H1 (cell line): Measurements from ENCODE around the gene CACUL1. TPM values are rescaled to one million over a fixed set of nuclear protein-coding genes. Genes with fewer than 3 reads are reported as not detected.

ENCODE experiments used
- CTCF ChIA-PET: fragments of 300-600 bp; sonication (Branson Sonifier 250); formaldehyde crosslinking; loops from one replicate; lab custom pipeline; 2021; ENCODE audit not compliant: partially characterized antibody; lab: Charles Lee
- POLR2A ChIA-PET: fragments of 300-600 bp; sonication (Branson Sonifier 250); formaldehyde crosslinking; loops from one replicate; lab custom pipeline; 2021; ENCODE audit warnings: inconsistent platforms; ENCODE audit not compliant: partially characterized antibody; lab: Charles Lee
- DNase-seq, 2 experiments: peaks; one replicate each; pipeline versions ENCODE4 v3.0.0 to v3.0.0-alpha.2; 2010 to 2022; ENCODE audit warnings: low spot score in 2 of 2, low read depth in 1 of 2, mixed read lengths in 1 of 2
- FAIRE-seq: peaks from 2 replicates; lab custom pipeline; 2011; peaks lifted over from hg19 to GRCh38; lab: Jason Lieb, UNC
- H2AFZ ChIP-seq: 2 replicates; pipeline ENCODE4 v1.8.1; 2012; ENCODE audit warnings: low read length, inconsistent platforms
- H2AK5ac ChIP-seq: 2 replicates; pipeline ENCODE4 v1.6.1; 2013; ENCODE audit warnings: low read depth, low read length
- H2BK120ac ChIP-seq: replicated peaks from 2 replicates; pipeline ENCODE3; 2013; ENCODE audit warnings: low read depth, low read length, inconsistent platforms
- H2BK12ac ChIP-seq: 2 replicates; pipeline ENCODE4 v1.6.1; 2013; ENCODE audit warnings: low read depth, low read length
- H2BK15ac ChIP-seq: 2 replicates; pipeline ENCODE4 v1.6.1; 2013; ENCODE audit warnings: low read length
- H2BK20ac ChIP-seq: 2 replicates; pipeline ENCODE4 v1.6.1; 2013; ENCODE audit warnings: low read length
- H2BK5ac ChIP-seq: 2 replicates; pipeline ENCODE4 v1.6.1; 2013; ENCODE audit warnings: low read depth, low read length
- H3K14ac ChIP-seq: 2 replicates; pipeline ENCODE4 v1.6.1; 2013; ENCODE audit warnings: inconsistent platforms; ENCODE audit not compliant: insufficient read length
- H3K18ac ChIP-seq: 2 replicates; pipeline ENCODE4 v1.6.1; 2013; ENCODE audit warnings: low read length; ENCODE audit errors: extremely low read depth
- H3K23ac ChIP-seq: 2 replicates; pipeline ENCODE4 v1.6.1; 2013; ENCODE audit warnings: inconsistent platforms; ENCODE audit not compliant: insufficient read length
- H3K23me2 ChIP-seq: 2 replicates; pipeline ENCODE4 v1.6.1; 2013; ENCODE audit warnings: low read depth, low read length
- H3K27ac ChIP-seq: 2 replicates; pipeline ENCODE4 v1.6.1; 2011; ENCODE audit warnings: low read depth, low read length, inconsistent platforms
- H3K27me3 ChIP-seq, 4 experiments: replicated peaks in 1 of 4; 1 replicate in 1 of 4; 2 replicates in 3 of 4; pipeline versions ENCODE4 v1.6.1 to v1.8.1; 2011 to 2013; ENCODE audit warnings: low read length in 3 of 4, mild to moderate bottlenecking in 3 of 4, inconsistent platforms in 2 of 4, mixed read lengths in 2 of 4, moderate library complexity in 1 of 4; ENCODE audit not compliant: control insufficient read depth in 3 of 4, insufficient read depth in 3 of 4; ENCODE audit errors: extremely low read depth in 1 of 4
- H3K36me3 ChIP-seq, 4 experiments: 2 replicates each; pipeline versions ENCODE4 v1.6.1 to v1.8.1; 2011 to 2013; ENCODE audit warnings: mild to moderate bottlenecking in 4 of 4, low read length in 3 of 4, moderate library complexity in 2 of 4, control low read depth in 1 of 4, inconsistent platforms in 1 of 4; ENCODE audit not compliant: insufficient read depth in 4 of 4, control insufficient read depth in 2 of 4
- H3K4ac ChIP-seq: replicated peaks from 2 replicates; pipeline ENCODE3; 2013; ENCODE audit warnings: low read length, low read depth, mixed read lengths, inconsistent platforms; ENCODE audit not compliant: insufficient read length
- H3K4me1 ChIP-seq, 4 experiments: replicated peaks in 1 of 4; 1 replicate in 1 of 4; 2 replicates in 3 of 4; pipeline versions ENCODE4 v1.6.1 to v1.8.1; 2011 to 2013; ENCODE audit warnings: low read length in 3 of 4, inconsistent platforms in 2 of 4, mixed read lengths in 1 of 4; ENCODE audit not compliant: insufficient read depth in 4 of 4, control insufficient read depth in 3 of 4
- H3K4me2 ChIP-seq, 2 experiments: 2 replicates each; pipeline versions ENCODE4 v1.6.1 to v1.8.1; 2011 to 2013; ENCODE audit warnings: low read depth in 2 of 2, low read length in 2 of 2, control low read depth in 1 of 2, inconsistent platforms in 1 of 2, mild to moderate bottlenecking in 1 of 2; ENCODE audit not compliant: insufficient read depth in 1 of 2
- H3K4me3 ChIP-seq, 4 experiments: fragments of 200-600, 300-600 bp in 1 of 4; sonication (generic), shearing (Covaris generic), sonication (Bioruptor Twin) in 1 of 4; 2 replicates each; pipeline versions ENCODE4 v1.5.1 to v1.8.1; 2011 to 2016; ENCODE audit warnings: low read length in 4 of 4, low read depth in 3 of 4, control low read depth in 2 of 4, inconsistent platforms in 2 of 4, mild to moderate bottlenecking in 2 of 4, mixed read lengths in 1 of 4, moderate library complexity in 1 of 4; ENCODE audit not compliant: insufficient read depth in 2 of 4; ENCODE audit errors: extremely low read depth in 1 of 4
- H3K56ac ChIP-seq: replicated peaks from 2 replicates; pipeline ENCODE3; 2013; ENCODE audit warnings: low read depth, mild to moderate bottlenecking, mixed read lengths, low read length, inconsistent platforms; ENCODE audit not compliant: insufficient read length
- H3K79me1 ChIP-seq: 2 replicates; pipeline ENCODE4 v1.6.1; 2013; ENCODE audit warnings: low read depth, low read length, control low read depth
- H3K79me2 ChIP-seq, 2 experiments: 2 replicates each; pipeline versions ENCODE4 v1.6.1 to v1.8.1; 2012 to 2013; ENCODE audit warnings: low read length in 2 of 2, mild to moderate bottlenecking in 2 of 2, inconsistent platforms in 1 of 2; ENCODE audit not compliant: insufficient read depth in 2 of 2, control insufficient read depth in 1 of 2
- H3K9ac ChIP-seq, 4 experiments: replicated peaks in 1 of 4; 1 replicate in 1 of 4; 2 replicates in 3 of 4; pipeline versions ENCODE4 v1.6.1 to v1.8.1; 2011 to 2013; ENCODE audit warnings: low read depth in 3 of 4, low read length in 3 of 4, control low read depth in 2 of 4, mild to moderate bottlenecking in 2 of 4, moderate library complexity in 2 of 4, inconsistent platforms in 1 of 4; ENCODE audit errors: extremely low read depth in 1 of 4
- H3K9me3 ChIP-seq, 2 experiments: 2 replicates each; pipeline versions ENCODE4 v1.6.1 to v1.8.1; 2012 to 2013; ENCODE audit warnings: mild to moderate bottlenecking in 2 of 2, moderate library complexity in 2 of 2, control low read depth in 1 of 2, inconsistent platforms in 1 of 2, low read depth in 1 of 2, low read length in 1 of 2, mixed read lengths in 1 of 2; ENCODE audit not compliant: insufficient read depth in 2 of 2
- H4K20me1 ChIP-seq, 2 experiments: replicated peaks in 1 of 2; 2 replicates each; pipeline versions ENCODE3 to v1.8.1; 2011 to 2013; ENCODE audit warnings: inconsistent platforms in 2 of 2, low read length in 2 of 2, mild to moderate bottlenecking in 1 of 2; ENCODE audit not compliant: insufficient read depth in 2 of 2, control insufficient read depth in 1 of 2
- H4K5ac ChIP-seq: 2 replicates; pipeline ENCODE4 v1.6.1; 2013; ENCODE audit warnings: low read length, low read depth, mixed read lengths, inconsistent platforms; ENCODE audit not compliant: insufficient read length
- H4K8ac ChIP-seq: 2 replicates; pipeline ENCODE4 v1.8.0; 2013; ENCODE audit warnings: mild to moderate bottlenecking, moderate library complexity, low read length, inconsistent platforms; ENCODE audit not compliant: insufficient read depth; ENCODE audit errors: extremely low read depth
- H4K91ac ChIP-seq: replicated peaks from 2 replicates; pipeline ENCODE3; 2013; ENCODE audit warnings: low read length, mixed read lengths, inconsistent platforms; ENCODE audit not compliant: insufficient read length
- ATF2 ChIP-seq: IDR thresholded peaks from 2 replicates; pipeline ENCODE4 v1.6.1; 2012; ENCODE audit warnings: low read length, inconsistent platforms
- BACH1 ChIP-seq: IDR thresholded peaks from 2 replicates; pipeline ENCODE4 v1.6.1; 2012; ENCODE audit warnings: low read length, improper control_type of control experiment
- E2F6 ChIP-seq: IDR thresholded peaks from 2 replicates; pipeline ENCODE4 v1.6.1; 2012; ENCODE audit warnings: inconsistent platforms
- FOSL1 ChIP-seq: IDR thresholded peaks from 2 replicates; pipeline ENCODE4 v1.6.1; 2011; ENCODE audit warnings: mild to moderate bottlenecking, low read depth, low read length, moderate library complexity; ENCODE audit not compliant: insufficient read depth
- GABPA ChIP-seq: IDR thresholded peaks from 2 replicates; pipeline ENCODE4 v1.6.1; 2011; ENCODE audit warnings: mild to moderate bottlenecking, low read length, moderate library complexity, borderline replicate concordance; ENCODE audit not compliant: insufficient read depth
- MAX ChIP-seq: IDR thresholded peaks from 2 replicates; pipeline ENCODE4 v1.6.1; 2012; ENCODE audit warnings: inconsistent platforms
- POLR2AphosphoS5 ChIP-seq: IDR thresholded peaks from 2 replicates; pipeline ENCODE4 v1.6.1; 2011; ENCODE audit warnings: low read depth, low read length
- RFX5 ChIP-seq: IDR thresholded peaks from 2 replicates; pipeline ENCODE4 v1.6.1; 2011; ENCODE audit warnings: low read depth, low read length, improper control_type of control experiment, borderline replicate concordance
- RXRA ChIP-seq: IDR thresholded peaks from 2 replicates; pipeline ENCODE4 v1.6.1; 2011; ENCODE audit warnings: low read depth, mild to moderate bottlenecking, low read length, moderate library complexity; ENCODE audit not compliant: insufficient read depth
- SIRT6 ChIP-seq: IDR thresholded peaks from one replicate; pipeline ENCODE4 v1.7.1; 2012; ENCODE audit warnings: low read length, inconsistent platforms
- ZNF274 ChIP-seq: IDR thresholded peaks from 2 replicates; pipeline ENCODE4 v1.7.0; 2012; ENCODE audit warnings: low read length, borderline replicate concordance; ENCODE audit errors: extremely low read depth
- WGBS, 2 experiments: shearing (Covaris generic) in 1 of 2; methylation state at CpG; one replicate each; pipeline versions ENCODE4 v1.1.6 to v1.1.7; 2013 to 2015; ENCODE audit warnings: low lambda C conversion rate in 2 of 2, mixed read lengths in 2 of 2, inconsistent platforms in 1 of 2, low coverage in 1 of 2, missing lambda C conversion rate in 1 of 2; ENCODE audit not compliant: insufficient replicate concordance in 2 of 2, insufficient coverage in 1 of 2, insufficient read length in 1 of 2; ENCODE audit errors: extremely low coverage in 1 of 2, missing lambda C conversion rate in 1 of 2; 5-methylcytosine and 5-hydroxymethylcytosine counted together
- polyA plus RNA-seq, 7 experiments: library from polyadenylated mRNA; depleted of rRNA in 3 of 7; stranded (reverse) in 5 of 7; unstranded in 2 of 7; fragments of >200 nt in 5 of 7; fragments of 200-250 nt in 2 of 7; gene quantifications; 1 replicate in 5 of 7; 2 replicates in 1 of 7; 4 replicates in 1 of 7; pipeline versions ENCODE4 v1.2.1 to v1.2.3, GENCODE V29; 2011 to 2013; ENCODE audit warnings: missing spikeins in 2 of 7, mixed read lengths in 2 of 7
- total RNA-seq: library from RNA; stranded (reverse); fragmentation: NEBNext Ultra II Directional; extraction: Animal tissue kit (Norgen Biotek cat#: 25700); gene quantifications from 2 replicates; pipeline ENCODE4 v1.2.1, GENCODE V29; 2021

The CACUL1 gene
- total and polyA plus RNA-seq, 2 of the 8 experiments (the other 6 are each of a cell fraction or from before 2014, with no cell fraction given): 6.5 to 34.2 TPM

GRCh38 chr10:118798231-118798662 lies 43.5 kb upstream of the CACUL1 start:
- H3K27ac ChIP-seq: no peak overlapping the region
- H3K56ac ChIP-seq: no peak overlapping the region
- no peak for DNase-seq
- no peak overlapping the region for H2BK5ac ChIP-seq
- TF ChIP-seq ZNF274: no peak
- no peak for TF ChIP-seq BACH1
- TF ChIP-seq RFX5: no peak
- TF ChIP-seq FOSL1: no peak
- no peak for TF ChIP-seq RXRA
- no peak for TF ChIP-seq SIRT6
- no peak for TF ChIP-seq GABPA
- TF ChIP-seq MAX: no peak
- TF ChIP-seq ATF2: no peak
- TF ChIP-seq E2F6: no peak
- TF ChIP-seq POLR2AphosphoS5: no peak
- no peak overlapping the region for H2BK120ac ChIP-seq
- no peak overlapping the region for H3K18ac ChIP-seq
- no peak overlapping the region for H3K4me3 ChIP-seq
- H3K36me3 ChIP-seq: no peaks in the 10 kb centered on the region
- ChIA-PET CTCF (interaction anchor here (0.5 to 4.4 kb wide), 6 partner anchors 14 to 230 kb away, joined by 3 to 29 read pairs (median 4); no protein-coding TSS in a partner anchor), POLR2A (interaction anchor here (1.8 kb wide), 1 partner anchor 43 kb away, joined by 4 read pairs; the partner anchor contains the start of gene CACUL1)
- no peak overlapping the region for H3K23ac ChIP-seq
- H3K14ac ChIP-seq: no peak overlapping the region
- H3K4ac ChIP-seq: no peak overlapping the region
- no peak overlapping the region for H3K9ac ChIP-seq
- no peak overlapping the region for H2BK20ac ChIP-seq
- H3K23me2 ChIP-seq: no peaks in the 10 kb centered on the region
- H4K8ac ChIP-seq: no peak overlapping the region
- 87% methylated on average over 3 of the region's 3 CpGs; no CpG with 5 or more reads in 1 of the 2 experiments for WGBS, 2 experiments
- no peak overlapping the region for H2AK5ac ChIP-seq
- no peaks in the 10 kb centered on the region for H3K79me1 ChIP-seq
- no peaks in the 10 kb centered on the region for H4K20me1 ChIP-seq
- H2AFZ ChIP-seq: no peak overlapping the region
- no peak overlapping the region for H4K91ac ChIP-seq
- no peak overlapping the region for H3K4me2 ChIP-seq
- no peak overlapping the region for H2BK12ac ChIP-seq
- H2BK15ac ChIP-seq: no peak overlapping the region
- no peak overlapping the region for H4K5ac ChIP-seq
- no peaks in the 10 kb centered on the region for H3K9me3 ChIP-seq
- H3K27me3 ChIP-seq: no peaks in the 10 kb centered on the region
- no peaks in the 10 kb centered on the region for H3K79me2 ChIP-seq
- no peaks in the 10 kb centered on the region for H3K4me1 ChIP-seq
- FAIRE-seq: no peak
